Heart right ventricle (tissue), 16 donors: ENCODE measurements around the gene MORC4. TPM values are rescaled to one million over a fixed set of nuclear protein-coding genes. Genes with fewer than 3 reads are reported as not detected.

Source experiments
- ATAC-seq, 8 donors: fragments of 200-7000 bp; cut with Tn5 transposase; one replicate each; pipeline ENCODE4 v1.9.1; 2020; ENCODE audit warnings: mild to moderate bottlenecking in 8 of 8, moderate library complexity in 8 of 8, moderate number of reproducible peaks in 1 of 8
- DNase-seq, 2 donors: peaks; one replicate each; pipeline ENCODE4 v3.0.0-alpha.2; 2020
- H3K27ac ChIP-seq, 10 donors: fragments of 200-600 bp; sonication (generic) in 2 of 10; one replicate each; pipeline versions ENCODE4 v1.5.0 to v1.8.0; 2020 to 2022; ENCODE audit warnings: mild to moderate bottlenecking in 3 of 10
- H3K27me3 ChIP-seq, 7 donors: fragments of 200-600 bp; one replicate each; pipeline ENCODE4 v1.8.0; 2021 to 2022; ENCODE audit warnings: mild to moderate bottlenecking in 2 of 7
- H3K36me3 ChIP-seq, 9 donors: fragments of 200-600 bp; sonication (generic) in 1 of 9; one replicate each; pipeline versions ENCODE4 v1.5.0 to v1.8.0; 2020 to 2022; ENCODE audit warnings: mild to moderate bottlenecking in 2 of 9
- H3K4me1 ChIP-seq, 9 donors: fragments of 200-600 bp; sonication (generic) in 1 of 9; one replicate each; pipeline versions ENCODE4 v1.5.0 to v1.8.0; 2020 to 2022; ENCODE audit warnings: mild to moderate bottlenecking in 4 of 9
- H3K4me3 ChIP-seq, 10 donors: fragments of 200-600 bp; sonication (generic) in 2 of 10; one replicate each; pipeline versions ENCODE4 v1.5.0 to v1.8.0; 2020 to 2022; ENCODE audit warnings: mild to moderate bottlenecking in 7 of 10, moderate library complexity in 2 of 10
- H3K9me3 ChIP-seq, 11 donors: fragments of 200-600 bp in 10 of 11; sonication (generic) in 2 of 11; one replicate each; pipeline versions ENCODE4 v1.5.0 to v1.8.0; 2013 to 2022; ENCODE audit warnings: mild to moderate bottlenecking in 2 of 11, control low read depth in 1 of 11, moderate library complexity in 1 of 11
- WGBS, 2 donors: extraction: QIAGEN DNeasy Blood & Tissue Kit; methylation state at CpG; one replicate each; pipeline ENCODE4 v1.1.7; 2013; ENCODE audit warnings: inconsistent platforms in 1 of 2; 5-methylcytosine and 5-hydroxymethylcytosine counted together
- intact Hi-C, 10 donors: fragments of 100-400 bp; cut with DNase I; formaldehyde crosslinking; loops; one replicate each; pipeline versions ENCODE4 v1.11.1 to v1.14.2; 2022
- polyA plus RNA-seq, 2 donors: library from polyadenylated mRNA; stranded (reverse); fragments of 200-250 nt; gene quantifications; one replicate each; pipeline ENCODE4 v1.2.3, GENCODE V29; 2013
- total RNA-seq, 10 donors: library from RNA; stranded (reverse); fragmentation: NEBNext Ultra II Directional in 3 of 10; extraction: Animal tissue kit (Norgen Biotek cat#: 25700) in 3 of 10; gene quantifications; one replicate each; pipeline versions ENCODE4 v1.2.1 to v1.2.4, GENCODE V29; 2021 to 2023
- TF ChIP-seq, protein P1 (sequence below), 9 donors: fragments of 200-600 bp; sonication (generic) in 2 of 9; IDR thresholded peaks; one replicate each; pipeline versions ENCODE4 v1.5.0 to v1.8.0; 2021 to 2022; ENCODE audit warnings: antibody characterized with exemption in 9 of 9, mild to moderate bottlenecking in 5 of 9, moderate library complexity in 1 of 9
- donor health status: Arrhythmogenic right ventricular cardiomyopathy.
- donor health status: ischemic (EF 13 %, LVEDD 7.1; RV severe dilation, severe dysfunction).
- donor health status: healthy with polysubstance abuse.
- donor health status: DM: no; HTN: yes; CAD: no.
- donor health status: DM: no; HTN: no; CAD: no.
- donor health status: ischemic (EF 25% LVEDD 6.9; RV normal size, moderate dysfunction).
- donor health status: ischemic (EF 25% LVEDD 5.7; RV mildly dilated, moderate dysfunction).
- donor health status: healthy.
- donor health status: DM: yes; HTN: yes; CAD: no.
- donor health status: Ischemic cardiomyopathy.
- donor health status: ischemic (EF 35%, LVEDD 5.7; RV mildly dilated, moderate dysfunction).
- donor health status: nonischemic (EF 11% LVEDD 7.7; RV severe dilation, severe dysfunction).
- donor health status: DM: yes; HTN: yes; CAD: no.
- donor health status: PGD.
- donor health status: ischemic (EF 29% LVEDD 5.4; RV normal size, mild dysfunction).
- donor health status: nonischemic (EF 23%, LVEDD 6.1; RV moderate dilation, normal function).

The MORC4 gene
- total and polyA plus RNA-seq, 12 donors: 2.2 to 3.5 (median 2.7) TPM

DNA sequence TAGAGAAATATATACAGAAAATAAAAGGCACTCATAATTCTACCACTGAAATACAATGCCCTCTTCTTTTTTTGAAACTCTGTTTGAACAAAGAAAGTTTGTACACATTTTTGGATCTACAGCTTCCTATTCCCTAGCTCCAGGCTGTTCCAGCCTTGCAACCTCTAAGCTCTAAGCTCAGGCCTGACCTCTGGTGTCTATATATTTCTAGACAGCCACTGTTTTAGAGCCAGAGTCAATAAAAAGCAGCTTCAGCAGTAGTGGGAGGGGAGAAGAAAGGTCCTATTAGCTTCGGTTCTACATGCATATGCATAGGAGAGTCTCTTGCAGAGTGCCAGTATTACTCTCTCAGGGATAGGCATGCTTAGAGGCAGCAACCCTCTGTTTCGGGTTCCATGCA, 40.1 kb downstream of the MORC4 start:
- Histone ChIP-seq H3K9me3 (no peaks in the 10 kb centered on the region), H3K4me3 (no peak overlapping the region), H3K27ac (no peak overlapping the region), H3K27me3 (peaks cover 0 to 42% (median 0%) of the 10 kb centered on the region in 7 donors), H3K36me3 (peaks cover 0 to 61% (median 0%) of the 10 kb centered on the region in 9 donors), H3K4me1 (no peaks in the 10 kb centered on the region)
- WGBS, 2 donors: 66 to 80% methylated on average over 2 of the region's 2 CpGs
- TF ChIP-seq, protein P1, sequence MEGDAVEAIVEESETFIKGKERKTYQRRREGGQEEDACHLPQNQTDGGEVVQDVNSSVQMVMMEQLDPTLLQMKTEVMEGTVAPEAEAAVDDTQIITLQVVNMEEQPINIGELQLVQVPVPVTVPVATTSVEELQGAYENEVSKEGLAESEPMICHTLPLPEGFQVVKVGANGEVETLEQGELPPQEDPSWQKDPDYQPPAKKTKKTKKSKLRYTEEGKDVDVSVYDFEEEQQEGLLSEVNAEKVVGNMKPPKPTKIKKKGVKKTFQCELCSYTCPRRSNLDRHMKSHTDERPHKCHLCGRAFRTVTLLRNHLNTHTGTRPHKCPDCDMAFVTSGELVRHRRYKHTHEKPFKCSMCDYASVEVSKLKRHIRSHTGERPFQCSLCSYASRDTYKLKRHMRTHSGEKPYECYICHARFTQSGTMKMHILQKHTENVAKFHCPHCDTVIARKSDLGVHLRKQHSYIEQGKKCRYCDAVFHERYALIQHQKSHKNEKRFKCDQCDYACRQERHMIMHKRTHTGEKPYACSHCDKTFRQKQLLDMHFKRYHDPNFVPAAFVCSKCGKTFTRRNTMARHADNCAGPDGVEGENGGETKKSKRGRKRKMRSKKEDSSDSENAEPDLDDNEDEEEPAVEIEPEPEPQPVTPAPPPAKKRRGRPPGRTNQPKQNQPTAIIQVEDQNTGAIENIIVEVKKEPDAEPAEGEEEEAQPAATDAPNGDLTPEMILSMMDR (IDR thresholded peaks at IDR 0.05): peak in 1 of 9 donors; percentile 7
- intact Hi-C loops: loop anchor here in 1 of 10 donors (5.0 kb wide), 1 partner anchor 63 kb away; no protein-coding TSS in a partner anchor
- no peak for ATAC-seq
- DNase-seq: no peak

DNA sequence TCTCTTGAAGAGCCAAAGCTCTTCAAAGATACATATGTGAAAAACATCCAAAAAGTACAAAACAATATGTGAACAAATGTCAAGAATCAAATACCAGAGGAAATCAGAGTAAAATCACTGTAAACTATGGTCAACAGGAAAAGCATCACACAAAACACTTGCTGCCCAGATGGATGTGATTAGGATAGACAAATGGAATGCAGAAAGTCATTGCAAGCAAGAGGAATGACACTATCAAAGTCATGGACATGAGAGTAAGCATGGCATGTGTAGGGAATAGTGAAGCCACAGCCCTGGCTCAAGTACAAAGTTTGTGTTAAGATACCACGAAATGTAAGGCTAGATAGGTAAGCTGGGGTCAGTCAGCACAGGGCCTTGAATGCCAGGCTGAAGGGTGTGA, 42.2 kb downstream of the MORC4 start:
- DNase-seq (no peak), ATAC-seq (no peak)
- Histone ChIP-seq H3K36me3 (peaks cover 0 to 74% (median 0%) of the 10 kb centered on the region in 9 donors), H3K4me1 (no peaks in the 10 kb centered on the region), H3K4me3 (no peak overlapping the region), H3K9me3 (no peaks in the 10 kb centered on the region), H3K27me3 (peaks cover 0 to 37% (median 0%) of the 10 kb centered on the region in 7 donors), H3K27ac (no peak overlapping the region)
- 55 to 73% methylated on average over 1 of the region's 1 CpG for WGBS, 2 donors
- TF ChIP-seq, protein P1 (IDR thresholded peaks at IDR 0.05): no peak
- intact Hi-C loops: loop anchor here in 1 of 10 donors (5.0 kb wide), 1 partner anchor 61 kb away; no protein-coding TSS in a partner anchor

DNA sequence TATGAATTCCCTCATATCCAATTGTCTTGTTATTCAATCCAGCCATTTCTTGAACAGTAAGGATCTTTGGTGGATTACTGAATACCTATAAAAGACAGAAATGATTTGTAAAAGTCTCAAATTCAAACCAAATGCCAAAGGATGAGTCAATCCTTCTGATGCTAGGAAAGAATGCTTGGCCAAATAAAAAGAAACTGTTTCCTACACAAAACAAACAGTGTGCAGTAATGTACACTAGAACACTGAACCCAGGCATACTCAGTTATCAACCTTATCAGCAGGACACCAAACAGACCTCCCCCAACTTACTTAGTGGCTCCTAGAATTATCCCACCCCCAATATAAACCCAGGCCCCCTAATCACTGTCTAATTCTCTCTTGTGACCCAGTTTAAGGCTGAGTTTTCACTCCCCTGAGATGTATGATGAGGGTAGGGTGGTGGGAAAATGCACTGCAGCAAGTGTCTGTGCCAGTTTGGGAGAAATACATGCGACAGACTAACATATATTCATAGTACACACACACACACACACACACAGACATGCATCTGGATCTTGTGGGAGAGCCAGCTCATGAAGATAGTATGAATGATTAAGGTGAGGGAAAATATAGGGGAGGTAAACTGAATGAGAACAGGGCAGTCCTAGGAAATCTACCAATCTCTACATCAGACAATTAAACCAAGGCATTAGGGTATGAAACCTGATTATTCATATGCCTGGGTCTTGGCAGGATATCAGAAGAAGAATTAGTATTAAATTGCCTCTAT, 44.8 kb downstream of the MORC4 start:
- Histone ChIP-seq H3K36me3 (peaks cover 0 to 58% (median 0%) of the 10 kb centered on the region in 9 donors), H3K4me3 (no peak overlapping the region), H3K9me3 (no peaks in the 10 kb centered on the region), H3K4me1 (no peaks in the 10 kb centered on the region), H3K27me3 (peaks cover 0 to 42% (median 0%) of the 10 kb centered on the region in 7 donors), H3K27ac (no peak overlapping the region)
- ATAC-seq (no peak), DNase-seq (no peak)
- TF ChIP-seq, protein P1 (IDR thresholded peaks at IDR 0.05): no peak
- 88 to 94% methylated on average over 1 of the region's 1 CpG for WGBS, 2 donors
- intact Hi-C loops: loop anchor here in 3 of 10 donors (2.0 to 5.0 kb wide), 3 partner anchors 58 to 60 kb away; no protein-coding TSS in a partner anchor

DNA sequence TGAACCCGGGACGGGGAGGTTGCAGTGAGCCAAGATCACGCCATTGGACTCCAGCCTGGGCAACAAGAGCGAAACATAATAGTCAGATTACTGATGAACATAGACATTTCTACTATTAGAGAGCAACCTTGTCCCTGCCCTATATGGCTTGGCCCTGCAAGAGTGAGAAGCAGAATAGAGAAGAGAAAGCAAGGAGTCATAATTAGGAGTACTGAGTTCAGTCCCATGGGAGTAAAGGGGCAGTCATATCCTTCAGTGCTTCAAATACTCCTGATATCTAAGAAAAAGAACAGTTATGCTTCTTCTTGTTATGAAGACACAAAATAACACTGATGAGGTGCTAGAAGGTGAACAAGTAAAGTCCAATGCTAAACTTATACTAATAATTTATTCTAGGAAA, 46.0 kb downstream of the MORC4 start:
- TF ChIP-seq, protein P1 (IDR thresholded peaks at IDR 0.05): no peak
- Histone ChIP-seq H3K4me1 (no peaks in the 10 kb centered on the region), H3K36me3 (peaks cover 0 to 59% (median 0%) of the 10 kb centered on the region in 9 donors), H3K27ac (no peak overlapping the region), H3K9me3 (no peaks in the 10 kb centered on the region), H3K4me3 (no peak overlapping the region), H3K27me3 (peaks cover 0 to 40% (median 0%) of the 10 kb centered on the region in 7 donors)
- ATAC-seq (no peak), DNase-seq (no peak)
- 96 to 97% methylated on average over 4 of the region's 4 CpGs for WGBS, 2 donors
- intact Hi-C loops: loop anchor here in 5 of 10 donors (2.0 to 5.0 kb wide), 4 partner anchors 52 to 59 kb away; partner anchors contain the start of gene RIPPLY1 (in 1 of the 5)
